D721Med (cell line): Measurements from ENCODE around the gene C21orf58.

Experiments
- DNase-seq: peaks from one replicate; pipeline ENCODE4 v3.0.0; 2011; ENCODE audit warnings: low spot score; ENCODE audit not compliant: insufficient read length
- FAIRE-seq: peaks from 2 replicates; lab custom pipeline; 2011; peaks lifted over from hg19 to GRCh38; lab: Jason Lieb, UNC
- TF ChIP-seq, protein P1 (sequence below): IDR thresholded peaks from 2 replicates; pipeline ENCODE4 v1.5.1; 2012; ENCODE audit warnings: mild to moderate bottlenecking, control low read depth; ENCODE audit not compliant: insufficient read depth; ENCODE audit errors: missing control alignments

C21orf58 gene

DNA sequence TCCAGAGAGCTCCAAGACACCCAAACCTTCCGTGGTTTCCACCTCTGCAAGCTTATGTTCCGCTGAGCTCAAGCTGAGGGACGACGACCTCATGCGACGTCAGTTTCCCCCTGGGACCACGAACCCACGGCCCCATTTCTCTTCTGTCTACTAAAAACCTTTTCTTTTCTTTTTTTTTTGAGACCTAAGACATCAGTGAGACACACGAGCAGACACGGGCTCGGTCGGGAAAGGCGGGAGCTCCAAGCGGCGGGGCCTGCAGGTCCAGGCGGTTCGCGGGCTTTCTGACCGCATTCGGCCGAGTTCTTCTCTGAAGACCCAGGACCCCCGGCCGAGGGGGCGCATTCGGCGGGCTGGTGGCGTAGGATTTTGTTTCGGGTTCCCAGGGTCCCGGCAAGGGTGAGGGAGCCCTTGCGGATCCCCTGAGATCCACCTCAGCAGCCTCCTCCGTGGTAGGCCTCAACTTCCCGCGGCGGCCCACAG, 402 bp downstream of the C21orf58 start:
- FAIRE-seq: no peak
- TF ChIP-seq, protein P1, sequence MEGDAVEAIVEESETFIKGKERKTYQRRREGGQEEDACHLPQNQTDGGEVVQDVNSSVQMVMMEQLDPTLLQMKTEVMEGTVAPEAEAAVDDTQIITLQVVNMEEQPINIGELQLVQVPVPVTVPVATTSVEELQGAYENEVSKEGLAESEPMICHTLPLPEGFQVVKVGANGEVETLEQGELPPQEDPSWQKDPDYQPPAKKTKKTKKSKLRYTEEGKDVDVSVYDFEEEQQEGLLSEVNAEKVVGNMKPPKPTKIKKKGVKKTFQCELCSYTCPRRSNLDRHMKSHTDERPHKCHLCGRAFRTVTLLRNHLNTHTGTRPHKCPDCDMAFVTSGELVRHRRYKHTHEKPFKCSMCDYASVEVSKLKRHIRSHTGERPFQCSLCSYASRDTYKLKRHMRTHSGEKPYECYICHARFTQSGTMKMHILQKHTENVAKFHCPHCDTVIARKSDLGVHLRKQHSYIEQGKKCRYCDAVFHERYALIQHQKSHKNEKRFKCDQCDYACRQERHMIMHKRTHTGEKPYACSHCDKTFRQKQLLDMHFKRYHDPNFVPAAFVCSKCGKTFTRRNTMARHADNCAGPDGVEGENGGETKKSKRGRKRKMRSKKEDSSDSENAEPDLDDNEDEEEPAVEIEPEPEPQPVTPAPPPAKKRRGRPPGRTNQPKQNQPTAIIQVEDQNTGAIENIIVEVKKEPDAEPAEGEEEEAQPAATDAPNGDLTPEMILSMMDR: no peak
- no peak for DNase-seq

DNA sequence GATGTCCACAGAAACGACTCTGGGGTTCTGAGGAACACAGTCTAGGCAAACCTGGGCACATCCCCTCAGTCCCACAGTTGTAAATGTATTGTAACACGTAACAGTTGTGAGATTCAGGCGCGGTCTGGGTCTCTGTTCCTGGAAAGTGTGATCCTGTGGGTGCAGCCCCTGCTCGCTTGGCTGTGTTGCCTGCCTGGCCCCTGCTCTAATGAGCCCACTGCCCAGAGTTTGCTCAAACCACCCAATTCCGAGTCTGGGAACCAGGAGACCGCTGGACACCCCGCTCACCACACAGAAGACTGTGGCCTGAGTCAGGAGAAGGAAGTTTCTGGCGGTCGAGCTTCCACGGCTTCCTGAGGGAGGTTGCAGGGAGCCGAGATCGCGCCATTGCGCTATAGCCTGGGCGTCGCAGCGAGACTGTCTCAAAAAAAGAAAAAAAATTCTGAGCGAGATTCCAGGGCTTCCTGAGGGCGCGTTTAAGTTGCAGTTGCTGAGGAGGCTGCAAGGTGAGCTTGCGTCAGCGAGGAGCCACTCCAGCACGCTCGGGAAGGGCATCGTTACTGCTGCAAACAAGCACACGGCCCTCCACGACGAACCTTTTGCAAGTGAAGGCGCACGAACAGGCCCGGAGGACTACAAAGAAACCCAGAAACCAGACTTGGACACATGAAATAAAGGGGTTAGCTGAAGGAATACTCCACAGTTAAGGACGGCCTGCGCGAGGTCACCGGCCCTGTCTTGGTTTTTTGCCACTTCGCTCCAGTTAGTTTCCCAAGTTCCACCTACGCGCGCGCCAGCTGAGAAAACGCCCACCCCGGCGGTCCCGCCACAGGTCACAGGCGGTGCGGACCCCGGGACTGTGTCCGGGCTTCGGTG, 1.1 kb downstream of the C21orf58 start:
- FAIRE-seq: no peak
- TF ChIP-seq, protein P1: no peak
- no peak for DNase-seq

DNA sequence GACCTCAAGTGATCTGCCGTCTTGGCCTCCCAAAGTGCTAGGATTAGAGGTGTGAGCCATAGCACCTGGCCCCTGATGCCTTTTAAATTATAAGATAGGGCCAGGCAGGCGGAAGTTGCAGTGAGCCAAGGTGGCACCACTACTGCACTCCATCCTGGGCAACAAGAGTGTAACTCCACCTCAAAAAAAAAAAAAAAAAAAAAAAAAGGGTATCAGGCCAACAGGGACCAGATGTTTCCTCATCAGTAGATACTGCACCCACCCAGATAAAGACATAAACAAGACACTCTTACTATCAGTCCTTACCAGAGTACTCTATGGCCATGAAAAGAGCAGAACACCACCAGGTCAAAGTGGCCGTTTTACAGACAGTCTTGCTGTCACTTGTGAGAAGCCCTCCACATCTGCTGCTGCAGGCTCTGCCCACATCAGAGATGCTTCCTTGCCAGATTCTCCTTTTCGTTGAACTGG, 3.3 kb downstream of the C21orf58 start:
- DNase-seq (no peak), FAIRE-seq (no peak)
- TF ChIP-seq, protein P1: no peak

DNA sequence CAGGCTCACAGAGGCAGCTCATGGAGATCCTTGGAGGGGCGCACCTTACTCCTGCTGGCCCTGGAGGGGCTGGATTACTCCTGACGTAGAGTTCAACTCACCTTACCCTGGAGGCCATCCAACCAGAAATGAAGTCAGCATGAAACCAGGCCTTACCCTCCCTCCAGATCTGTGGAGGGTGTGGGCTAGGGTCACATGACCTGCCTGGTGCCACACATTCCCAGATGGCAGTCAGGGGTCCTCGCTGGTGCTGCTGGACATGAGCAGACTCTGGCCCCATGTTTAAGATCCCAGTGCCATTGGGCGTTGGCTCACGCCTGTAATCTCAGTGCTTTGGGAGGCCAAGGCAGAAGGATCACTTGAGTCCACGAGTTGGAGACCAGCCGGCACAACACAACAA, 4.5 kb downstream of the C21orf58 start:
- TF ChIP-seq, protein P1: no peak
- FAIRE-seq: no peak
- DNase-seq: no peak

DNA sequence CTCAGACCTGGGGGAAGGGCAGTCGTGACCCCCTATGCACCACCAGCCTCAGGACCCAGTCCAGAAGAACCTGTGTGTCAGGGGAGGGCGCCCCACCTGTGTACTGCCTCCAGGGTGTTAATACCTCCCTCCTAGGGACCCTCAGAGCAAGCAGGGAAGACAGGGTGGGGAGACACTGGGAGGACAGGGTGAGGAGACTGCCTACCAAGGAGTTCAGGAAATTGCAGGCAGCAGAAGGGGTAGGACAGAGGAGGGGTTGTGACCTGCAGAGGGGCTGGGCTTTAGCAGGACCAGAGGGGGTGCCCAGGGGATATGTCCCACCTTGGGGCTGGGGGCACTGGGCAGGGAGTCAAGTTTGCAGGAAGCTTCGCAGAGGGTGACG, 5.2 kb downstream of the C21orf58 start:
- DNase-seq: no peak
- FAIRE-seq: no peak
- TF ChIP-seq, protein P1: no peak

DNA sequence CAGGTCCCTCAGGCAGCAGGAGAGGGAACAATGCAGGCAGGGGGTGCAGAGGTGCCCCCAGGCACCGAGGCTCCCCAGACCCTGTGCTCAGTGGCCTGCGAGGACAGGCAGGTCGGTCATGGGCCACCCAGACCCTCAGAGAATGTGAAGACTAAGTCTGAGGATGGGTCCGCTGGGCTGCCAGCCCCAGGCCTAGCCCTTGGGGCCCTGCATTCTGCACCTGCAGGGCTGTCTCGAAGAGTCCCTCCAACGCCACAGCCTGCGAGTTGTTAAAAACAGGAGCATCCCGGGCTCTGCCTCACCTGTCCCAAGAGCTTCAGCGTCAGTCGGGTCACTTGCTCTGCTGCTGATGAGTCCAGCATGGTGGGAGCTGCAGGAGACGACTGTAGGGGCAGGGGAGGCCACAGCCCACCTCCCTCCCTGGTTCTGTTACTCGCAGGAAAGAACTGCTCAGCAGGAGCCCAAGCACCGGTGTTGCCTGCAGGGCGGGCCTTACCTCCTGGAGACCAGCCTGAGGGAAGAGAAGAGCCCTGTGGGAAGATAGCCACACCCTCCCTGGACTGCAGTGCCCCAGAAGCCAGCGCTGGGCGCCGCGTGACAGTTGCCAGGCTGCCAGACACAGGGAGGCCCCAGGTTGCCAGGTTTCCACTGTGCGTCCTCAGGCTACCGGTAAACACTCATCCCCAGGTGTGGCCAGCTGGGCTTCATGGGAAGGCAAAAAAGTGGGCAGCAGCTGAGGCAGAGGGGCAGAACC, 5.8 kb downstream of the C21orf58 start:
- DNase-seq (no peak), FAIRE-seq (no peak)
- TF ChIP-seq, protein P1: no peak
